ENCODE results near the gene HSP90AB1. TPM values are rescaled to one million over a fixed set of nuclear protein-coding genes. Genes with fewer than 3 reads are reported as not detected.

Gene HSP90AB1
- total RNA-seq, 1 donor from 2014 or later: 463 TPM

- Histone ChIP-seq H3K36me3 (peaks cover 4 to 65% of the 10 kb centered on the region in 2 donors), H3K9me3 (no peaks in the 10 kb centered on the region), H3K27me3 (no peaks in the 10 kb centered on the region), H3K27ac (no peak overlapping the region), H3K4me1 (peaks cover 33% of the 10 kb centered on the region), H3K4me3 (no peak overlapping the region)
- no peak for DNase-seq (ENCODE audit: extremely low spot score in 2 of 2)
- TF ChIP-seq POLR2A (IDR thresholded peaks at IDR 0.05): no peak
- no peak for TF ChIP-seq CTCF (IDR thresholded peaks at IDR 0.05)
- no peak for TF ChIP-seq POLR2AphosphoS5 (IDR thresholded peaks at IDR 0.05; ENCODE audit: insufficient read depth in 1 of 2, low read depth in 1 of 2)
- intact Hi-C loops (cut with DNase I): no loop called here
These were observed 3.3 kb downstream of the HSP90AB1 start for GRCh38 chr6:44250067-44250717.

GRCh38 chr6:44250718-44251123, 3.8 kb downstream of the HSP90AB1 start:
- H3K9me3 ChIP-seq: no peaks in the 10 kb centered on the region
- no peaks in the 10 kb centered on the region for H3K27me3 ChIP-seq
- intact Hi-C loops (cut with DNase I): no loop called here
- no peak overlapping the region for H3K4me3 ChIP-seq
- peaks cover 4 to 65% of the 10 kb centered on the region in 2 donors for H3K36me3 ChIP-seq
- TF ChIP-seq CTCF (IDR thresholded peaks at IDR 0.05) (no peak), POLR2AphosphoS5 (IDR thresholded peaks at IDR 0.05; ENCODE audit: insufficient read depth in 1 of 2, low read depth in 1 of 2) (no peak), POLR2A (IDR thresholded peaks at IDR 0.05) (no peak)
- peaks cover 28% of the 10 kb centered on the region for H3K4me1 ChIP-seq
- DNase-seq (ENCODE audit: extremely low spot score in 2 of 2): no peak
- H3K27ac ChIP-seq: no peak overlapping the region

GRCh38 chr6:44251576-44252524, 4.9 kb downstream of the HSP90AB1 start:
- H3K27me3 ChIP-seq: no peaks in the 10 kb centered on the region
- DNase-seq (ENCODE audit: extremely low spot score in 2 of 2): no peak
- intact Hi-C loops (cut with DNase I): no loop called here
- no peaks in the 10 kb centered on the region for H3K9me3 ChIP-seq
- TF ChIP-seq POLR2AphosphoS5 (IDR thresholded peaks at IDR 0.05; ENCODE audit: insufficient read depth in 1 of 2, low read depth in 1 of 2): no peak
- no peak for TF ChIP-seq CTCF (IDR thresholded peaks at IDR 0.05)
- TF ChIP-seq POLR2A (IDR thresholded peaks at IDR 0.05): no peak
- no peak overlapping the region for H3K4me3 ChIP-seq
- H3K36me3 ChIP-seq: peaks cover 4 to 65% of the 10 kb centered on the region in 2 donors
- no peak overlapping the region for H3K27ac ChIP-seq
- H3K4me1 ChIP-seq: peaks cover 36% of the 10 kb centered on the region

GRCh38 chr6:44253307-44254101, 6.6 kb downstream of the HSP90AB1 start:
- no peak for DNase-seq (ENCODE audit: extremely low spot score in 2 of 2)
- intact Hi-C loops (cut with DNase I): no loop called here
- no peak overlapping the region for H3K27ac ChIP-seq
- H3K36me3 ChIP-seq: peaks cover 4 to 65% of the 10 kb centered on the region in 2 donors
- no peak overlapping the region for H3K4me3 ChIP-seq
- H3K4me1 ChIP-seq: peaks cover 42% of the 10 kb centered on the region
- TF ChIP-seq POLR2AphosphoS5 (IDR thresholded peaks at IDR 0.05; ENCODE audit: insufficient read depth in 1 of 2, low read depth in 1 of 2): no peak
- TF ChIP-seq POLR2A (IDR thresholded peaks at IDR 0.05): no peak
- no peak for TF ChIP-seq CTCF (IDR thresholded peaks at IDR 0.05)
- no peaks in the 10 kb centered on the region for H3K9me3 ChIP-seq
- no peaks in the 10 kb centered on the region for H3K27me3 ChIP-seq
